G401.6 (cell line): ENCODE results near the gene C19orf12.

Experiments
- FAIRE-seq: peaks from 2 replicates; lab custom pipeline; 2012; peaks lifted over from hg19 to GRCh38; lab: Jason Lieb, UNC

The C19orf12 gene

GRCh38 chr19:29714953-29715700, at the start of gene C19orf12:
C19orf12 (minus strand) TSS chr19:29715261; CDS start chr19:29708413, 6,848 bp downstream.
- no peak for FAIRE-seq

GRCh38 chr19:29764361-29764760, 49.3 kb upstream of the C19orf12 start:
- no peak for FAIRE-seq

GRCh38 chr19:29763196-29763595, 48.1 kb upstream of the C19orf12 start:
- no peak for FAIRE-seq

- no peak for FAIRE-seq
Measured at GRCh38 chr19:29761575-29762232, 46.6 kb upstream of the C19orf12 start.

GRCh38 chr19:29760752-29761502, 45.9 kb upstream of the C19orf12 start:
- FAIRE-seq: no peak

- FAIRE-seq: no peak
Measured at GRCh38 chr19:29759359-29759758, 44.3 kb upstream of the C19orf12 start.

- no peak for FAIRE-seq
Measured at GRCh38 chr19:29758863-29759262, 43.8 kb upstream of the C19orf12 start.

- FAIRE-seq: no peak
Measured at GRCh38 chr19:29757551-29757950, 42.5 kb upstream of the C19orf12 start.

GRCh38 chr19:29753934-29754305, 38.9 kb upstream of the C19orf12 start:
- FAIRE-seq: no peak

GRCh38 chr19:29753190-29753933, 38.3 kb upstream of the C19orf12 start:
- no peak for FAIRE-seq

GRCh38 chr19:29752450-29753025, 37.5 kb upstream of the C19orf12 start:
- FAIRE-seq: no peak

- no peak for FAIRE-seq
Measured at GRCh38 chr19:29751932-29752331, 36.9 kb upstream of the C19orf12 start.

- FAIRE-seq: no peak
Measured at GRCh38 chr19:29750001-29750400, 34.9 kb upstream of the C19orf12 start.

- FAIRE-seq: no peak
Measured at GRCh38 chr19:29748996-29749849, 34.2 kb upstream of the C19orf12 start.

GRCh38 chr19:29745253-29745652, 30.2 kb upstream of the C19orf12 start:
- FAIRE-seq: no peak

GRCh38 chr19:29743681-29744080, 28.6 kb upstream of the C19orf12 start:
- no peak for FAIRE-seq

GRCh38 chr19:29741776-29742175, 26.7 kb upstream of the C19orf12 start:
- no peak for FAIRE-seq

GRCh38 chr19:29741226-29741625, 26.2 kb upstream of the C19orf12 start:
- no peak for FAIRE-seq

- FAIRE-seq: no peak
Measured at GRCh38 chr19:29737461-29738000, 22.5 kb upstream of the C19orf12 start.

- no peak for FAIRE-seq
Measured at GRCh38 chr19:29735829-29736228, 20.8 kb upstream of the C19orf12 start.

- FAIRE-seq: no peak
Measured at GRCh38 chr19:29731331-29731850, 16.3 kb upstream of the C19orf12 start.
